Measurements from ENCODE around the gene EXTL1.

DNA sequence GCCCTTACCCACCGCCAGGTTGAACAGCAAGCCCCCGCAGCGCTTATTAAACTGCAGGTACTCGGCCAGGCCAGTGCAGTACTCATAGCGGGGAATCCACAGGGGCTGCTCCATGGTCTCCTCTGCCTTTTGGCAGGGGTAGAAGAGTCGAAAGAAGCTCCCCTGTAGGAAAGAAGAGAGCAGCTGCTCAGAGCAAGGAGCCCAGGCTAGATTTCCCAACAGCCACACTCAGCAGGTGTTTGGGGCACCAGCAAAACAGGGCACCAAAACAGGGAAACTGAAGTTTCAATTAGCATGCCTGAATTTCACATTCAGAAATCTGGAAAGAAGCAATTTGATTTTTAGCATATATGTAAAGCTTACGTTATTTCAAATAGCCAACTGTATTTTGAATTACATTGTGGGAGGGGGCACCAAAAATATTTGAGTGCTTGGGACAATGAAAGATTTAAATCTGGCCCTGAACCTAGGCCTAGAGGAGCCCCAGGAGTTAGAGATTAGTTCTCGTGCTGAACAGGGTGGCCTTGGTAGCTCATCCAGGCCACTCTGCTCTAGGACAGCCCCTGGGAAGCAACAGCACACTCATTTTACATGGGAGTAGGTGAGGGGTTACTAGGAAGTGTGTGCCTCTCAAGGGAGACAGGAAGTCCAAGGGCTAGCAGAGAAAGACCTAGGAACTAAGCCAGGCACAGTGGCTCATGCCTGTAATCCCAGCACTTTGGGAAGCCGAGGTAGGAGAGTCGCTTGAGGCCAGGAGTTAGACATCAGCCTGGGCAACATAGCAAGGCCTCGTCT is 31.9 kb upstream of the EXTL1 start:
- TF ChIP-seq CREB1 (IDR thresholded peaks at IDR 0.05; ENCODE audit: low read depth), result no peak
- TF ChIP-seq RAD21 (IDR thresholded peaks at IDR 0.05; ENCODE audit: low read depth), result no peak
- TF ChIP-seq CEBPB (IDR thresholded peaks at IDR 0.05), result no peak
- TF ChIP-seq FOXM1 (IDR thresholded peaks at IDR 0.05; ENCODE audit: borderline replicate concordance, low read depth), result no peak
- TF ChIP-seq YY1 (IDR thresholded peaks at IDR 0.05; ENCODE audit: low read depth), result no peak
- no peak for TF ChIP-seq TEAD4 (IDR thresholded peaks at IDR 0.05)
- TF ChIP-seq EGR1 (IDR thresholded peaks at IDR 0.05), result no peak
- no peak for TF ChIP-seq NFIC (IDR thresholded peaks at IDR 0.05)
- no peak for TF ChIP-seq REST (IDR thresholded peaks at IDR 0.05; ENCODE audit: low read depth)

Measured in Ishikawa (cell line).